ENCODE data around the gene PPP5C.
"Not testable (repeated sequence)": the region's sequence is repeated elsewhere in the genome, so short reads cannot be mapped to it uniquely, and the experiment has no call there.

The PPP5C gene

GRCh38 chr19:46366620-46367292, 19.9 kb downstream of the PPP5C start:
- no peak for DNase-seq

GRCh38 chr19:46367426-46367825, 20.5 kb downstream of the PPP5C start:
- no peak for DNase-seq

- DNase-seq = no peak
Observed at GRCh38 chr19:46368116-46368515, 21.2 kb downstream of the PPP5C start.

- DNase-seq = no peak
Observed at GRCh38 chr19:46369817-46370216, 22.9 kb downstream of the PPP5C start.

- no peak for DNase-seq
Observed at GRCh38 chr19:46371371-46371901, 24.5 kb downstream of the PPP5C start.

- no peak for DNase-seq
Observed at GRCh38 chr19:46372901-46373490, 26.1 kb downstream of the PPP5C start.

- DNase-seq = no peak
Observed at GRCh38 chr19:46373491-46374359, 26.8 kb downstream of the PPP5C start.

GRCh38 chr19:46374536-46375475, 27.9 kb downstream of the PPP5C start:
- no peak for DNase-seq

- not testable (repeated sequence) for DNase-seq
Observed at GRCh38 chr19:46375476-46376067, 28.7 kb downstream of the PPP5C start.

GRCh38 chr19:46376241-46377153, 29.6 kb downstream of the PPP5C start:
- DNase-seq = no peak

GRCh38 chr19:46378268-46378667, 31.4 kb downstream of the PPP5C start:
- DNase-seq = no peak

- DNase-seq = no peak
Observed at GRCh38 chr19:46380690-46381089, 33.8 kb downstream of the PPP5C start.

GRCh38 chr19:46381346-46381745, 34.5 kb downstream of the PPP5C start:
- no peak for DNase-seq

GRCh38 chr19:46381756-46382345, 35.0 kb downstream of the PPP5C start:
- DNase-seq = no peak

GRCh38 chr19:46383171-46383815, 36.4 kb downstream of the PPP5C start:
- no peak for DNase-seq

GRCh38 chr19:46383846-46384245, 37.0 kb downstream of the PPP5C start:
- no peak for DNase-seq

- DNase-seq = no peak
Observed at GRCh38 chr19:46384396-46384795, 37.5 kb downstream of the PPP5C start.

- DNase-seq = no peak
Observed at GRCh38 chr19:46385636-46386035, 38.7 kb downstream of the PPP5C start.

- no peak for DNase-seq
Observed at GRCh38 chr19:46386151-46386550, 39.3 kb downstream of the PPP5C start.
